ENCODE measurements around the gene NEK9.
"Not testable (repeated sequence)": the region's sequence is repeated elsewhere in the genome, so short reads cannot be mapped to it uniquely, and the experiment has no call there.

NEK9 gene

DNA sequence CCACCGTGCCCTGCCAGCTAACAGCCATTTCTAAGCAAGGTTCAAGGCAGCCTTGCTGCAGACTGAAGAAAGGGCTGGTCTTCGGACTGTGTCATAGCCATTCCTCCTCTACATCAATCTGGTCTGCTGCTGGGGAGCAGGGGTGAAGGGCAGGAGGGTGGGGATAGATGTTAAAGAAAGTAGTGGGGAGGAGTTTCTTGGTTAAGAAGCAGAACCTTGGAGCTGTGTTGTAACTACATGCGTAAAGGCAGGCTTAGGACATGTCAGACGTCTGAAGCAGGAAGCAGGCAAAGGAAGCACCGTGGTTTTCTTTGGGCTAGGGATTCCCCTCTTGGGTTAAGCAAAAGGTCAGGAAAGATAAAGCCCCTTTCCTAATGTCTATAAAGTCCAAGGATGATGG, 18.1 kb upstream of the NEK9 start:
- no peak for DNase-seq (ENCODE audit: low read depth in 2 of 2)

DNA sequence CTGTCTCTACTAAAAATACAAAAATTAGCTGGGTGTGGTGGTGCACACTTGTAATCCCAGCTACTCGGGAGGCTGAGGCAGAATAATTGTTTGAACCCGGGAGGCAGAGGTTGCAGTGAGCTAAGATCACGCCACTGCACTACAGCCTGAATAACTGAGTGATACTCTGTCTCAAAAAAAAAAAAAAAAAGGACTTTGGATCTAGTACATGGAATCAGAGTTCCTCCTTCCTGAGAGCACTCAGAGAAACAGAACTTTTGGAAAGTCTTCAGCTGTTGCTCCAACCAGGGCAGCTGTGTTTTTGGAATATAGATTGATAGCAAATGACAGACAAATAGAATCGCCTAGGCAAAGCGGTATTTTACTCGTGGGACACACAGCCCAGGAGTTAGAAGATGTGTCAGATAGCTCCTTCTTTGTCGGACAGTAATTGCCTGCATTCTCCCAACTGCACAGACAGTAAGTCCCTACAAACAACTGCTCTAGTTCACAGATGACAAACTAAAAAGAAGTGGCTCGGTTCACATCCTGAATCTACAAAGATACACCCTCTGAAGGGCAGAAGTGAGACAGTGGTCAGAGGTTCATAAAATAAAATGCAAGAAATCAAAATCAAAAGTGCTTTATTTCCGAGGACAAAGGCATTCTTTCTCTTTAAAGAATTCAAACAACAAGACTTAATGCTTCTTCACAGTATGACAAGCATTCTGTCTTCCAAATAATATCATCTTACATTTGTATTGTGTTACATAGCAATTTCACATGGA, 17.1 kb upstream of the NEK9 start:
- DNase-seq (ENCODE audit: low read depth in 2 of 2) = no peak

DNA sequence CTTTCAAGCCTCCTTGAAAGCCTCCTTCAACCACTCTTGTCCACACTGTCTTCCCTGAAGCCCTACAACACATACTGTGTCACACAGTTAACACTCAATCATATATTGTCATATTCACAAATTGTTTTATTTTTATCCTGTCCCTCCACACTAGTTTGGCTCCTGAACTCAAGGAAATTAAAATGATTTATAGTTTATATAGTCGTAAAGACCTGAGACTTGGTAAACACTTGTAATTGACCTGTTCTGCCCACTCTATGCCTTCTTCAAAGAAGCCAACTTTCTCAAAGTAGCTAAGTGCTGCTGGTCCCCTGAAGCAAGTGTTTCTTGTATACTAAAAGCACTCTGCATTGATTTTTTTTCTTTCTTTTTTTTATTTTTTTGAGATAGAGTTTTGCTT, 15.6 kb upstream of the NEK9 start:
- no peak for DNase-seq (ENCODE audit: low read depth in 2 of 2)

DNA sequence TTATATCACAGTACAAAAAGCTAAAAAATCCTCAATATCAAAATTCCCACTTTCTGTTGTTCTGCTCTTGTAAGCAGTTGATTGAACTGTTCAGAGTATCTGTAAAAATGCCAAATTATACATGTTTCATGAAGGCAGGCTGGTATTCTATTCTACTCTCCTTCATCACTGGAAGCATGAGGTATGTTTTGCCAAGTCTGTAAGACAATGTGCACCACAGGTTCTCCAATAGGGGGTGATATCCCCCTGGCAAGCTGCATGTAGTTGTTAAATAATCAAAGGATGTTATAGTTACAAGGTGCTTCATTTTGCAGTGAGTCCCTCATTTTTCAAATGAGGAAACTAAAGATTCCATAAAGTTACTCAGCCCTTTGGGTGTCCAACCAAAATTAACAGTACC, 15.1 kb upstream of the NEK9 start:
- no peak for DNase-seq (ENCODE audit: low read depth in 2 of 2)

DNA sequence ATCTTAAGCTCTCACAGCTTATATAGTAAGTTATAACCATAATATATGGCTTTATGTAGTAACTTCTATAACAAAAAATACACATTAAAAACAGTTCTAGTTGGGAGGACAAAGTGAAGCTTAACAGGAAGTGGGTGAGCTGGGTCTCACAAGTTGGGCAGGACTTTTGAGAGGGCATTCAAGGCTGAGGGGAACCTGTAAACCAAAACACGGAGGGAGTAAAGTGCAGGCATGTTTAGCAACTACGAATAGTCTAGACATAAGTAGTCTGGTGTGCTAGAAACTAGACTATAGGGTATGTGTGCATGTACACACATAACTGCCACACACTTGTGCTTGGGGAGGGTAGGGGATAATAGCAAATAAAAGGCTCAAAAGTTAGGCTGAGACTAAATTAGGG, 14.2 kb upstream of the NEK9 start:
- DNase-seq (ENCODE audit: low read depth in 2 of 2) = no peak

DNA sequence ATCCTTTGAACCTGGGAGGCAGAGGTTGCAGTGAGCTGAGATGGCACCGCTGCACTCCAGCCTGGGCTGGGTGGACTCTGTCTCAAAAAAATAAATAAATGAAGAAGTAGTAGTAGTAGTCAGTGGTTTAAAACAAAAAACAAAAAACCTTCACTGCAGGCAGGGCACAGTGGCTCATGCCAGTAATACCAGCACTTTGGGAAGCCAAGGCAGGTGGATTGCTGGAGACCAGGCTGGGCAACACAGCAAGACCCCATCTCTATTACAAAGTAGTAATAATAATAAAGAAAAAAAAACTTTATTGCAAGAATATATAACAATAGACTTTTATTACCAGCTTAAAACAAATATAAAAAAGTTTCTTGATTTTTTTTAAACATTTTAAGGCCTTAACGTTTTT, 13.8 kb upstream of the NEK9 start:
- DNase-seq (ENCODE audit: low read depth in 2 of 2) = no peak

DNA sequence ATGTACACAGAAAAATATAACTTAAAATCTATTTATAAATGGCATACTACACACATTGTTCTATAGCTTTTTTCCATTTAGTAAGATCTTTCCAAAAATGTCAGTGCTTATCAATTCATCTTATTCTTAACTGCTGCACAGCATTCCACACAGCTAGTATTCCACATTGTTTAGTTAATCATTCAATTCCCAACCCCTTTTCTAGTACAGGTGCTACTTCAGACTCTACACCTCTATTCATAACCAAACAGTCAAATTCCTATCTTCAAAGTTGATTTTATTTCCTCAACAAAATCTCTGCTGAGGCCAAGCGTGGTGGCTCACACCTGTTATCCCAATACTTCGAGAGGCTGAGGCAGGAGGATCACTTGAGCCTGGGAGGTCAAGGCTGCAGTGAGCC, 12.3 kb upstream of the NEK9 start:
- DNase-seq (ENCODE audit: low read depth in 2 of 2) = no peak

DNA sequence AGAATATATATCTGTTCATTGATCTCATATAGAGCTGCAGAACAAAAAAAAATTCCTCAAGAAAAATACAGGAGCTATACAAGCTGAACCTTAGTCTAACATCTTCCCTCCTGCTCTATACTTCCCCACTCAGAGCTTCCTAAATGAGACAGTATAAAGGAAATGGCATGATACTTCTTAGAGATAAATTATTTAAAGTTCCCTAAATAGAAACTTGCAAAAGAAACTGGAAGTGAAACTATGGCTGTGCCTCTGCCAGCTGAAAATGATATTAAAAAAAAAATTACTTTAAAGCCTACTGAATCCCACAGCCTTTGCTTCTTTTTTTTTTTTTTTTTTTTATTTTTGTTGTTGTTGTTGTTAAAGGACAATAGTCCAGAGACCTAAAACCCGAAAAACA, 11.6 kb upstream of the NEK9 start:
- DNase-seq (ENCODE audit: low read depth in 2 of 2) = no peak

DNA sequence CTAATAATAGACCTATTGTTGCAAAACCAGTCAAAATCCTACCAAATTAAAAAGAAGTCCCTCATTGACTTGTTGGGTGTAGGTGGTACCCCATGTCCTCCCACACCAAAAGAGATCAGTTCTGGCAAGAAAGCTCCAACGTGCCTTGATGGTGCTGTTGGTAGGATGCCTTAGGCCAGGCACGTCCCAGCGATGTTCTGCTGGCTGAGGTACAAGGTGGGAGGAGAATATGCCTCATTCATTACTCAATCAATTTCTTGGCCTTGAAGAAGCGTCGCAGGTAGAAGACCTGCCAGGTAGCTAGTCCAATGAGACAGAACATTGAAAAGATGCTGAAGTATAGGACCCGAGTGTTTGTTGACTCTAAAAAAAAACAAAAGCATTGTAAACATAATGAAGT, 7.8 kb upstream of the NEK9 start:
- no peak for DNase-seq (ENCODE audit: low read depth in 2 of 2)

DNA sequence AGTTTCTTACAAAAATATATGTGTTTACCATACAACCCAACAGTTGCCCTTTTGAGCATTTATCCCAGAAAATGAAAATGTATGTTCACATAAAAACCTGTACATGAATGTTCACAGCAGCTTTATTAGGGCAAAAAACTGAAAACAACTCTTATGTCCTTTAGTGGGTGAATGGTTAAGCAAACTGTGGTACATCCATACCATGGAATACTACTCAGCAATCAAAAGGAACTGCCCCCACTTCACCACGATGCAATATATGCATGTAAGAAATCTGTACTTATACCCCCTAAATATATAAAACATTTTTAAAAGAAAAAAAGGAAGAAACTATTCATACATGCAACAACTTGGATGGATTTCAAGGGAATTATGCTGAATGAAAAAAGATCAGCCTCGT, 6.7 kb upstream of the NEK9 start:
- DNase-seq (ENCODE audit: low read depth in 2 of 2) = no peak

DNA sequence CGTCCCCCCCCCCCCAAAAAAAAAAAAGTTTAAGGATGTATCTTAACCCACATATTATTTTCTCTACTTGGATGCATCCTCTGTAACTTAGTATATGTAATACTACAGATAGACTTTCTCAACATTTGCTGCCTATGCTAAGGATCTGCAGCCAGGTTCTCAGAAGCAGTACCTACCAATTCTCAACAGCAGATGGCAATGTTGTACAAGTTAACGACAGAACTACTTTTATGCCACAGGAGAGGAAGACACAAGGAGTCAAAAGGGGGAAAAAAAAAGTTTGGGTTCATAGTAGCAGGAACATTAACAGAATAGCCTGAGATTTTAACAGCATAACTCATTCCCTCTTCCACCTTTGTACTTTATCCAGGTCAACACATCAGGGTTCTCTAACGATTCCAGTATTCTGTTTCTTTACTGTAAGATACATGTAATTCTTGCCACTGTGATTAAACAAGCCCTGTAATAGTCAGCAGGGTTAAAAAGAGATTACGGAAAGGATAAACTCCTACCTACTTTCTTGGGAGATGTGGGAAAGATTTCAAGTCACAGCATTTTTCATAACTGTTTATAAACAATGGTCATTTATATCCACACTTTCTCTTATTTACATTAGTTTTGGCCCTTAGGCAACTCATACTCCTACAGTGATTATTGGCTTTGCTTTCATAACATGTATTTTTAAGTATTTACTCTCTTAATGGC, 5.7 kb upstream of the NEK9 start:
- DNase-seq (ENCODE audit: low read depth in 2 of 2) = no peak

DNA sequence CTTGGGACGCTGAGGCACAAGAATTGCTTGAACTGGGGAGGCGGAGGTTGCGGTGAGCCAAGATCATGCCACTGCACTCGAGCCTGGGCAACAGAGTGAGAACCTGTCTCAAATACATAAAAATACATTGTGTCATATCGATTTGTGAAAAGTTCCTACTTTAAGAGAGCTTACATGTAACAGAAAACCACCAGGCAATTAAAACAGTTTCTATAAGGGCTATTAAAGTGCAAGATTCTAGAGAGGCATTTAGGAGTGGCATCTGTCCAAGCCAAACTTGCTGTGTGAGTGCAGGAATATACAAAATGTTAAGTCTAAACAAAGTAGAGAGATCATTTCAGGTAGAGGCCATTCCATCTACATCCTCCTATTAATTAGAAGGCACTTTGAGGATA, 1.7 kb upstream of the NEK9 start:
- no peak for DNase-seq (ENCODE audit: low read depth in 2 of 2)

DNA sequence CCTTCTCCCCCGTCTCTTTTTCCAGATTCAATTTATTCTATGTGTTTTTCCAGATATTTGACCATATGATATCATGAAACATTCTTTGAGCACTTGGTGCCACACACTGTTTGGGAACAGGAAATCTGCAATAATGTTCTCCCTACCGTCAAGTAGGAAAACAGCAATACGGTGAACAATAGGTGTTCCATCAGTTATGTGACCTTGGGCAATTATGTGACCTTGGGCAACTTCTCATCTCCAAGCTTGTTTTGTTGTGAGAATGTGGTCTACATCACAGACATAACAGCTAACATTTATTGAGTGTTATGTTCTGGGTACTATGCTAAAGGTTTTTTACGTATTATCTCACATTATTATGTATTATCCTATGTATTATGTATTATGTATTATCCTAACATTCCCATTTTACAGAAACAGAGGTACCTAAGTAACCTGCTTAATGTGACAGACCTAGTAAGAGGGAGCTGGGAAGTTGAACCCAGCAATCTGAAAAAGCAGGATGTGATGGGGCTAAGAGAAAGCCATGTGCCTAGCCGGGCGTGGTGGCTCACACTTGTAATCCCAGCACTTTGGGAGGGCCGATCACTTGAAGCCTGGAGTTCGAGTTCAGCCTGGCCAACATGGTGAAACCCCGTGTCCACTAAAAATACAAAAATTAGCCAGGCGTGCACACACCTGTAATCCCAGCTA, 1.2 kb upstream of the NEK9 start:
- DNase-seq (ENCODE audit: low read depth in 2 of 2) = no peak

DNA sequence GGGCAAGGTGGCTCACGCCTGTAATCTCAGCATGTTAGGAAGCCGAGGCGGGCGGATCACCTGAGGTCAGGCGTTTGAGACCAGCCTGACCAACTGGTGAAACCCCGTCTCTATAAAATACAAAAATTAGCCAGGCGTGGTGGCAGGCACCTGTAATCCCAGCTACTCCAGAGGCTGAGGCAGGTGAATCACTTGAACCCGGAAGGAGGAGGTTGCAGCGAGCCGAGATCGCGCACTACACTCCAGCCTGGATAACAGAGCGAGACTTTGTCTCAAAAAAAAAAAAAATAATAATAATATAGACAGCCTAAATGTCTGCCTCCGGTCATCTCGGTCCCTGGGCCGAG, 599 bp upstream of the NEK9 start:
- not testable (repeated sequence) for DNase-seq (ENCODE audit: low read depth in 2 of 2)

DNA sequence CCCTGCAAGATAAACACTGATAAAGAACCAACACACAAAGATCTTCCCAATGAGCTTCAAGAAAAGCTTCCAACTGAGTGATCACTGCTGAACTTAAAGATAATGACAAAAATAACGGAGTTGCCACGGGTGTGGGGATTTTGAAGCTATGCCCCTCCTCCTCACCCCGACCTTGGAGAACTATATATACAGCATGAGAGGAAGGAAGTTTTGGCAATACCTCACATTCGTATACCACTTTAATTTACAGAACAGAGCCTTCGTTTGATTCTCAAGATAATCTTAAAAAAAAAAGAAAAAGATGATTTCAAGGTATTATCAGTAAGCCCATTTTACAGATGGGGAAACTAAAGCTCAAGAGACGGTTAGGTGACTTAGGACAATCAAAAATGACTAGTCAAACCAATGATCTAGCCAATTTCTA, 715 bp downstream of the NEK9 start:
- DNase-seq (ENCODE audit: low read depth in 2 of 2) = no peak

DNA sequence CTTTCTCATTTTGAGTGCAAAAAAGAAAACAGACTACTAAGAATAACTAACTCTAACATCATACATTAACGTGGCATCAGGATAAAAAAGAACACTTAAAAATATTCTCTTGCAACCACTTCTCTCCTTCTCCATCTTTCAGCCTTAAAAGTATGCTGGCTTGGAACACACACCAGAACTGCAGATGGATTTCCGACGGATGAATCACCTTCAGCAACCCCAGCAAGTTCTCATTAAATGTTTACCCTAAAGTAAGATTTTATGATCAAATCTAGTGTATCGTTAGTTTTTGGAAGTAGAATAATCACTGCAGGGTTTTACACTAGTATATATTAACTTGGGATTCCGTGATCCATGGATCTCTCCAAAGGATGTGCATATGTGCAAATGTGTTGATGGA, 1.2 kb downstream of the NEK9 start:
- no peak for DNase-seq (ENCODE audit: low read depth in 2 of 2)

DNA sequence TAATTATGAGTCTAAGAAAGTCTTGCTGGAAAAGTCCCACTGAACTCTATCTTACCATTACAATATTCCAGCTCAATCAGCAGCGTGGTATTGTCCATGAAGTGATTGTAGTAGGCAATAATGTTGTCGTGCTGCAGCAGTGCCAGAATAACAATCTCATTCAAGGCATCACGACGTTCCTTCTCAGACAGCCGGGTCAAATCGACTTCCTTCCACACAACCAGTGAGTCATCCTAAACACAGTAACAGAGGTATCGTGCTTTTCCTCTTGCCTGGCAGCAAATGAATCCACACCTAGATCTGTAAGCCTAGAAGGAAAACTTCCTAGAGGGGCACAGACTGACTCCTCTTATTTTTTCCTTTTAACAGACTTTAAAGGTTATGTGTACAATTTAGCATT, 2.9 kb downstream of the NEK9 start:
- DNase-seq (ENCODE audit: low read depth in 2 of 2) = no peak

DNA sequence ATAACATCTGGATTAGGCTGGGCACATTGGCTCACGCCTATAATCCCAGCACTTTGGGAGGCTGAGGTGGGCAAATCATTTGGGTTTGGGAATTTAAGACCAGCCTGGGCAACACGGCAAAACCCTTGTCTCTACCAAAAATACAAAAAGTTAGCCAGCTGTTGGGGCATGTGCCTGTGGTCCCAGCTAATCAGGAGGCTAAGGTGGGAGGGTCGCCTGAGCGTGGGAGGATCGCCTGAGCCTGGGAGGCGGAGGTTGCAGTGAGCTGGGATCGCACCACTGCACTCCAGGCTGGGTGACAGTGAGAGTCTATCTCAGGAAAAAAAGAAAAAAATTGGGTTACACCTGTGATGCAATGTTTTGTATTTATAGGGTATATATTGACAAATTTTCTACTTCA, 5.3 kb downstream of the NEK9 start:
- DNase-seq (ENCODE audit: low read depth in 2 of 2) = no peak

DNA sequence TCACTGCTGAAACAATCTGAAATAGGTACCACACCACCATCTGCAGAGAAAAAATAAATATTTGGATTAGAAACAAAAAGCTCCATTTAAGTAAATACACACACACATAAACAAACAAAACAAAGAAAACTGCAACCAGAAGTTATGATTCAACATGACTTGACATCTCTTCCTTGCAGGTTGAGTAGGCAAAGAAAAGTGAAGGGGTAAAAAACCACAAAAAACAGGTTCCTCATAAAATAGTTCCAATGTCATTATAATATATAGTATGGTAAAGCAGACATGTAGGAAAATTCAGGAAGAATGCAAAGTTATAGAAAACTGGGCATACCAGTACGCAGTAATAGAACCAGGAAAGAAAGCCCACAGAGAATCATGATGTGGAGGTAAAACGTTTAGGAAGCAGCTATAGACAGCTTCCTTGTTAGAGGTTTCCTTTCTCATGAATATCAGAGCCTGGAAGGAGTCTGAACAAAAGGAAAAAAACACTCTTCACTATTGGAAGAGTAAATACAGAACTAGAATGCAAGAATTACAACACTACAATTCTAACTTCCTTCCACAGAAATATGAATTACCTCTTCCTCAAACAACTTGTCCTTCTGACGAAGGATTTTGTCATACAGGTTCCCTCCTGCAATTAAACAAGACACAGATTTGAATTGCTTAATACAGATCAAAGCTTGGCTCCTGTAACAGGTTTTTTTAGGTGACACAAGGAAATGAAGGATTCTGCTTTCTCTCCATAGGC, 6.1 kb downstream of the NEK9 start:
- no peak for DNase-seq (ENCODE audit: low read depth in 2 of 2)

DNA sequence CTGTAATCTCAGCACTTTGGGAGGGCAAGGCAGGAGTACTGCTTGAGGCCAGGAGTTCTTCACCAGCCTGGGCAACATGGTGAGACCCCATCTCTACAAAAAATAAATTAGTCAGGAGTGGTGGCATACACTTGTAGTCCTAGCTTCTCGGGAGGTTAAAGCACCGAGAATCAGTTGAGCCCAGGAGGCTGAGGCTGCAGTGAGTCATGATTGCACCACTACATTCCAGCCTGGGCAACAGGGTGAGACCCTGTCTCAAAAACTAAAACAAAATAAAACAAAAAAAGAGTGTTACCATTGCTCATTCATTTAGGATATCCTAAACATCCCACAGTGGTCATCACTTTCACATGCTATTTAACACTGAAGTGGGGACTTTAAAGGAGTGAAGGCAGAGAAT, 7.8 kb downstream of the NEK9 start:
- DNase-seq (ENCODE audit: low read depth in 2 of 2) = no peak

DNA sequence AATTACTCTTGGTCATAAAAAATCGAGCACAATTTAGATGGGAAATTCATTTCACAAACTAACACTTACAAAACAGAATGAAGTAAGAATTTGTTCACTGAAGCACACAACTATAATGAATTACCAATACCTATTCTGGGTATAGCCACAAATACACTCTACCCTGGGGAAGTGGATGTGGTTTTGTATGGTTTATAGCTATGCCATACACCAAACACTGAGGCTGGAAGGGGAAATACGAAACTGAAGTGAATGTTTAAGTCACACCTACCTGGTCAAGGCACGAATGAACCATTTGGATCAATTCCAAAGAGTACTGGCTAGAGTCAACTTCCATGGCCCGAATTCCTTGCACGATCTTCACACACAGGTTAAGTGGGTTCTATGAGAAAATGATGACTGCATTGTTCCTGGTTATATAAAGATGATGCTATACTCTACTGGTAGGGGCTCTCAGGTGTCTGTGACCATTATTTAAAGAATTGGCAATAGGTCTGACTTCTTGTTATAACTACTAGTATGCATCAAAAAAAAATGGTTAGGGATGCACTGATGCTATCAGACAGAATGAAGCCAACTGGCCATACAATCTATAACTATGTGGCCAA, 12.8 kb downstream of the NEK9 start:
- no peak for DNase-seq (ENCODE audit: low read depth in 2 of 2)

DNA sequence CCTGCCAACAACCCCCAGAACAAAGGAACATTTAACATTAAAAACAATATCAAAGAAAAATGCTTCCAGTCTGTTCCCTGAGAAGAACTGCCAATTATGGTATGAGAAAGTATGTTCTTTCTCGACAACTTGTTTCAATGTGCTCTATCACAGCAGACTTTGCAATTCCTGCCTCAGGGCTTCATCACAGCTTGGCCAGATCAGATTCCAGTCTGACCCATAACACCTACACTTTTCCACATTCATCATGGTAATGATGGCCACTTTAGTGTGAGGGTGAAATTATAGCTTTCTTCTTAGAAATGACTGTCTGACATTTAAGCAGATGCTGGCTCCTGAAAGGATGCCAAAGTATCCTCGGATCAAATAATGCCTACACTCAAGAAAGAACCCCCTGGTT, 17.0 kb downstream of the NEK9 start:
- no peak for DNase-seq (ENCODE audit: low read depth in 2 of 2)
